Astrocyte of the spinal cord (primary cell): ENCODE data around the gene CTAG1A.

Experiments
- DNase-seq: peaks from one replicate; pipeline ENCODE4 v3.0.0; 2011; ENCODE audit warnings: low read depth, low spot score
- H3K4me3 ChIP-seq: 2 replicates; pipeline ENCODE4 v1.5.1; 2011; ENCODE audit warnings: low read depth, mild to moderate bottlenecking, low read length, moderate library complexity
- CTCF ChIP-seq: IDR thresholded peaks from 2 replicates; pipeline ENCODE4 v1.5.1; 2012; ENCODE audit warnings: low read depth, mild to moderate bottlenecking, low read length, inconsistent platforms
- in situ Hi-C: cut with HindIII; loops from 2 replicates; pipeline ENCODE4 v1.10.0; 2017; ENCODE audit warnings: low sequenced_read_pairs

CTAG1A gene

GRCh38 chrX:154595559-154596249, 10.8 kb downstream of the CTAG1A start:
- no peak for DNase-seq
- H3K4me3 ChIP-seq: no peak overlapping the region
- in situ Hi-C loops: no loop called here
- no peak for TF ChIP-seq CTCF

GRCh38 chrX:154596290-154596929, 11.5 kb downstream of the CTAG1A start:
- TF ChIP-seq CTCF: no peak
- DNase-seq: peak; percentile 77
- in situ Hi-C loops: no loop called here
- no peak overlapping the region for H3K4me3 ChIP-seq

GRCh38 chrX:154597221-154597620, 12.3 kb downstream of the CTAG1A start:
- in situ Hi-C loops: no loop called here
- no peak for DNase-seq
- no peak for TF ChIP-seq CTCF
- no peak overlapping the region for H3K4me3 ChIP-seq

DNA sequence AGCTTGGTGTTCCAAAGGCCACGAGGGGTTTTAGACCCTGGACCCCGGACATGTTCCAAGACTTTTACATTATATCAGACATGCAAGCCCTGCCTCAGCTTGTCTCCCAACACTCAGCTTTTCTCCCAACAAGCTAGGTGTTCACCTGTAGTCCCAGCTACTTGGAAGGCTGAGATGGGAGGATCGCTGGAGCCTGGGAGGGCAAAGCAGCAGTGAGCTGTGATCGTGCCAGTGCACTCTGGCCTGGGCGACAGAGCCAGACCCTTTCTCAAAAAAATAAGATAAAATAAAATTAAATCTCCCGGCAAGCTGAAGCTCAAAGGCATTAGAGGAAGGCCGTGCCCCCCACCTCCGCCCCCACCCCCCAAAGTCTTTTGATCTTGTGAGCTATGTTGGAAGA, 13.7 kb downstream of the CTAG1A start:
- in situ Hi-C loops: no loop called here
- DNase-seq: no peak
- no peak overlapping the region for H3K4me3 ChIP-seq
- no peak for TF ChIP-seq CTCF

GRCh38 chrX:154599531-154599930, 14.6 kb downstream of the CTAG1A start:
- no peak overlapping the region for H3K4me3 ChIP-seq
- in situ Hi-C loops: no loop called here
- no peak for TF ChIP-seq CTCF
- no peak for DNase-seq

- no peak for TF ChIP-seq CTCF
- H3K4me3 ChIP-seq: no peak overlapping the region
- in situ Hi-C loops: no loop called here
- peak; percentile 44 for DNase-seq
These were observed 15.9 kb downstream of the CTAG1A start for GRCh38 chrX:154600759-154601374.
